GM20000 (cell line): Measurements from ENCODE around the gene GAS5.
A peak's percentile ranks its signal among the peaks of the same experiment; 100 is the strongest.

Source experiments
- DNase-seq: peaks from one replicate; pipeline ENCODE4 v3.0.0; 2012; ENCODE audit warnings: low spot score
- CTCF ChIP-seq: IDR thresholded peaks from 2 replicates; pipeline ENCODE4 v1.5.1; 2012; ENCODE audit warnings: mild to moderate bottlenecking, control low read depth; ENCODE audit errors: extremely low read depth, missing control alignments

Gene GAS5

DNA sequence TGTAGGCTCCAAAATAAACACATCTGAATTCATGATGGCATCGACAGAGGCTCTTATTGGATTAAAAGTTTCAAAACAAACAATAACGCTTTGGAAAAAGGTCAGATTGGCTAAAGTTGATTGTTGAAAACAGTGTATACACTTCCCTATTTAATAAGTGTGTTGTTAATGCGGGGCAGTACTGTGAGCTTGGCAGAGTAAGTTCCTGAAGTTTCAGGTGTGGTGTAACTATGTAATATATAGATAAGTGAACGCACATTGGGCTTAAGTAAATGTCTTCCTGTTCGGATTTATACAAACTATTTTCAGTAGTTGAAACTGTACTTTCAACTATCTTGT lies 1.2 kb upstream of the GAS5 start:
- no peak for DNase-seq
- no peak for TF ChIP-seq CTCF

GRCh38 chr1:173868266-173869020 lies 654 bp upstream of the GAS5 start, which contains the start of gene ZBTB37:
ZBTB37 (plus strand) TSS chr1:173868380; CDS start chr1:173870226, 1,846 bp downstream.
- DNase-seq = peak; percentile 88
- no peak for TF ChIP-seq CTCF

- TF ChIP-seq CTCF = no peak
- peak; percentile 14 for DNase-seq
Observed at GRCh38 chr1:173867141-173867752, 542 bp downstream of the GAS5 start.

DNA sequence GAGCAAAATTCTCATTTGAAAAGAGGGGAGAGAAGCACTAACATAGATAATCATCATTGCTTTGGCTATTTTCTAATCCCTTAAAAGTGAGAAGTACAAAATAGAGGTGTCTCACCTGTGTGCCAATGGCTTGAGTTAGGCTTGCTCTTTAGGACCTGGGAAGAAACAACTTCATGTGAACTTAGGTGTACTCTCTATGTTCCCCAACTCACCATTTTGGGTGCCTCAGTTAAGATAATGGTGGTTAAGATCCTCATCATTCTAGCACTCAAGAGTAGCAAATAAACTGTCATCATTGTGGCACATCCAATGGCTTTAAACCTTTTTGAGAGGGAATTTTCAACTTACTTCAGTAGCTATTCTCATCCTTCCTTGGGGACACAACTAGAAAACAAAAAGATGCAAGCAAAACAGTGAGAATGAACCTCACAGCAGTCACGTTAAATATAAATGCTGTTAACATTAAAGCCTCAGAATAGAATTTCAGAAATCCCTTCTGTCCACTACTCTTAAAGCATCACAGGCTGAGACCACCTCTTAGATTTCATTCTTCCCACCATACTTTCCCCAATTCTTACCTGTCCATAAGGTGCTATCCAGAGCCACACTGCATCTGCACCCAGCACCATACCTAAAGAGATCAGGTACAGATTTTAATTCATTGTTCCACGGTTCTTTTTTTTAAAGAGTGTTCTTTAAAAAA lies 1.2 kb downstream of the GAS5 start:
- DNase-seq = no peak
- no peak for TF ChIP-seq CTCF

- DNase-seq = no peak
- TF ChIP-seq CTCF = no peak
Observed at GRCh38 chr1:173865468-173866164, 2.2 kb downstream of the GAS5 start.

GRCh38 chr1:173864179-173864867 lies 3.5 kb downstream of the GAS5 start:
- no peak for TF ChIP-seq CTCF
- no peak for DNase-seq
